Uterus (tissue), 4 donors: ENCODE measurements around the gene SLC25A22. TPM values are rescaled to one million over a fixed set of nuclear protein-coding genes. Genes with fewer than 3 reads are reported as not detected.
A peak's percentile ranks its signal among the peaks of the same experiment; 100 is the strongest.

Experiments used
- DNase-seq, 2 donors: peaks; one replicate each; pipeline ENCODE4 v3.0.0-alpha.2; 2019 to 2020
- H3K27ac ChIP-seq, 2 donors: fragments of 200-600 bp; sonication (generic); 1 replicate in 1 of 2; 2 replicates in 1 of 2; pipeline ENCODE4 v1.5.1; 2016 to 2018
- H3K27me3 ChIP-seq, 2 donors: fragments of 200-600 bp; sonication (generic); one replicate each; pipeline ENCODE4 v1.5.1; 2018 to 2019; ENCODE audit warnings: control low read depth in 1 of 2
- H3K36me3 ChIP-seq, 2 donors: fragments of 200-600 bp; sonication (generic); one replicate each; pipeline ENCODE4 v1.5.1; 2019; ENCODE audit warnings: control low read depth in 1 of 2
- H3K4me1 ChIP-seq, 2 donors: fragments of 200-600 bp; sonication (generic); one replicate each; pipeline ENCODE4 v1.5.1; 2018 to 2019; ENCODE audit warnings: control low read depth in 1 of 2
- H3K4me3 ChIP-seq, 2 donors: fragments of 200-600 bp; sonication (generic); 1 replicate in 1 of 2; 2 replicates in 1 of 2; pipeline ENCODE4 v1.5.1; 2018 to 2019; ENCODE audit warnings: mild to moderate bottlenecking in 1 of 2
- H3K9me3 ChIP-seq, 2 donors: fragments of 200-600 bp; sonication (generic); one replicate each; pipeline ENCODE4 v1.5.1; 2019; ENCODE audit warnings: control low read depth in 1 of 2
- POLR2A ChIP-seq, 2 donors: fragments of 450-650 bp; IDR thresholded peaks; one replicate each; pipeline ENCODE4 v1.6.1; 2016; ENCODE audit warnings: antibody characterized with exemption in 2 of 2, mild to moderate bottlenecking in 1 of 2, moderate library complexity in 1 of 2
- intact Hi-C: fragments of 100-400 bp; cut with DNase I; formaldehyde crosslinking; loops from one replicate; pipeline ENCODE4 v1.15.1; 2023; ENCODE audit warnings: low total_unique reads
- small RNA-seq: library from RNA; depleted of rRNA; stranded (forward); fragments of <200 nt; gene quantifications from one replicate; pipeline ENCODE3, GENCODE V24; 2016
- total RNA-seq, 4 donors: library from RNA; depleted of rRNA in 3 of 4; stranded (reverse); fragments of >200 nt in 3 of 4; gene quantifications; one replicate each; pipeline versions ENCODE4 v1.1.0 to v1.2.4, GENCODE V29; 2014 to 2023
- TF ChIP-seq, protein P1 (sequence below), 4 experiments: fragments of 200-600 bp in 2 of 4; fragments of 450-650 bp in 2 of 4; sonication (generic) in 2 of 4; IDR thresholded peaks; one replicate each; pipeline ENCODE4 v1.5.1; 2016 to 2019; ENCODE audit warnings: antibody characterized with exemption in 4 of 4, mild to moderate bottlenecking in 2 of 4, moderate library complexity in 1 of 4
- donor health status: DM: yes; HTN: yes; CAD: no.

SLC25A22 gene
- total RNA-seq, 4 donors from 2014 or later, result 0.29 to 20.8 (median 5.4) TPM

DNA sequence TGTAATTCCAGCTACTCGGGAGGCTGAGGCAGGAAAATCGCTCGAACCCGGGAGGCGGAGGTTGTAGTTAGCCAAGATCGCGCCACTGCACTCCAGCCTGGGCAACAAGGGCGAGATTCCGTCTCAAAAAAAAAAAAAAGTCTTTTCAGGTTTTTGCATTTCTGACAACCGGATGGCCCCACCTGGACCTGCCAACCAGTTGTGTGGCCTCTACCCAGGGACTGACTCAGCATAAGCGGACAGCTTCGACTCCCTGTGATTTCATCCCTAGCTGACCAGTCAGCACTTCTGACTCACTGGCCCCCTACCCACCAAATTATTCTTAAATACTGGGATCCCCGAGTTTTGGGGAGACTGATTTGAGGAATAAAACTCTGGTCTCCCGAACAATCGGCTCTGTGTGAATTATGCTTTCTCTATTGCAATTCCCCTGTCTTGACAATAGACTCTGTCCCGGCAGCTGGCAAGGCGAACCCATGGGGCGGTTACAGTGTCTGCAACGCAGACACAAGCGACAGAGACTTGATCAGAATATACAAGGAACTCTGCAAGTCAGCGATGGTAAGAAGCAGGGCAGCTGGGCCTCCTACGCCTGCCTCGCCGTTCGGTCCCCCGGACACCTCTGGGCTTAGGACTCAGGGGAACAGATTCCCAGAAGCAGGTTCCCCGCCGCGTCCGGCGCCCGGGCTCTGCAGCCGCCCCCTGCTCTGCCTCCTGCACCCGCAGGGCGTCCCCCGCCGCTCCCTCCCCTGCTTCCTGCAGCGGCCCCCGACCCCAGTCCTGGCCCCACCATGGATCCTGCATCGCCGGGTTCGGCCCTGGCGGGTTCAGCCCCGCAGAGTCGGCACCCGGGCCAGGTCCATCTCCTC is 51.6 kb downstream of the SLC25A22 start:
- no peaks in the 10 kb centered on the region for H3K4me1 ChIP-seq
- DNase-seq, result no peak
- peak overlapping the region; percentile 47 to 74 for H3K27ac ChIP-seq
- H3K27me3 ChIP-seq, result no peaks in the 10 kb centered on the region
- intact Hi-C loops, result no loop called here
- H3K9me3 ChIP-seq, result no peaks in the 10 kb centered on the region
- peak overlapping the region; percentile 48 to 62 for H3K4me3 ChIP-seq
- TF ChIP-seq, protein P1, sequence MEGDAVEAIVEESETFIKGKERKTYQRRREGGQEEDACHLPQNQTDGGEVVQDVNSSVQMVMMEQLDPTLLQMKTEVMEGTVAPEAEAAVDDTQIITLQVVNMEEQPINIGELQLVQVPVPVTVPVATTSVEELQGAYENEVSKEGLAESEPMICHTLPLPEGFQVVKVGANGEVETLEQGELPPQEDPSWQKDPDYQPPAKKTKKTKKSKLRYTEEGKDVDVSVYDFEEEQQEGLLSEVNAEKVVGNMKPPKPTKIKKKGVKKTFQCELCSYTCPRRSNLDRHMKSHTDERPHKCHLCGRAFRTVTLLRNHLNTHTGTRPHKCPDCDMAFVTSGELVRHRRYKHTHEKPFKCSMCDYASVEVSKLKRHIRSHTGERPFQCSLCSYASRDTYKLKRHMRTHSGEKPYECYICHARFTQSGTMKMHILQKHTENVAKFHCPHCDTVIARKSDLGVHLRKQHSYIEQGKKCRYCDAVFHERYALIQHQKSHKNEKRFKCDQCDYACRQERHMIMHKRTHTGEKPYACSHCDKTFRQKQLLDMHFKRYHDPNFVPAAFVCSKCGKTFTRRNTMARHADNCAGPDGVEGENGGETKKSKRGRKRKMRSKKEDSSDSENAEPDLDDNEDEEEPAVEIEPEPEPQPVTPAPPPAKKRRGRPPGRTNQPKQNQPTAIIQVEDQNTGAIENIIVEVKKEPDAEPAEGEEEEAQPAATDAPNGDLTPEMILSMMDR (IDR thresholded peaks at IDR 0.05), result no peak
- no peak for TF ChIP-seq POLR2A (IDR thresholded peaks at IDR 0.05)
- H3K36me3 ChIP-seq, result no peaks in the 10 kb centered on the region

DNA sequence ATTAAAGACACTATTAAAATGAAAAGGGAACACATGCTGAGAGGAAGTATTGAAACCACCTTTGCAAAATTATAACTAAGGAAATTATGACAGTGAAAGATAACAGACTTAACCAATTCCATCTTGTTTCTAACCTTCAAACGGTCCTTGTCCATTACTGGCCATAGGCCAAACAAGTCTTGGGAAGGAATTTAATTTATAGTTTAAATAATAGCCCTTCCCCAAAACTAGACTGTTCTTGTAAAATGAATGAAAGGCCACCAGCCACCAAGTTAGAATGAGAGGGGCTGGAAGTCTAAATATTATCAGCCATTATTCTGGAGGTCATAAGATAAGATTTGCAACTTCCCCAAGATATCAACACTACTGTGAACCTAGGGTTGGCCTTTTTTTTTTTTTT is 52.7 kb downstream of the SLC25A22 start:
- intact Hi-C loops, result no loop called here
- Histone ChIP-seq H3K4me1 (no peaks in the 10 kb centered on the region), H3K27me3 (no peaks in the 10 kb centered on the region), H3K36me3 (no peaks in the 10 kb centered on the region), H3K9me3 (no peaks in the 10 kb centered on the region), H3K27ac (no peak overlapping the region), H3K4me3 (no peak overlapping the region)
- TF ChIP-seq POLR2A (IDR thresholded peaks at IDR 0.05), result no peak
- TF ChIP-seq, protein P1 (IDR thresholded peaks at IDR 0.05), result no peak
- DNase-seq, result no peak

DNA sequence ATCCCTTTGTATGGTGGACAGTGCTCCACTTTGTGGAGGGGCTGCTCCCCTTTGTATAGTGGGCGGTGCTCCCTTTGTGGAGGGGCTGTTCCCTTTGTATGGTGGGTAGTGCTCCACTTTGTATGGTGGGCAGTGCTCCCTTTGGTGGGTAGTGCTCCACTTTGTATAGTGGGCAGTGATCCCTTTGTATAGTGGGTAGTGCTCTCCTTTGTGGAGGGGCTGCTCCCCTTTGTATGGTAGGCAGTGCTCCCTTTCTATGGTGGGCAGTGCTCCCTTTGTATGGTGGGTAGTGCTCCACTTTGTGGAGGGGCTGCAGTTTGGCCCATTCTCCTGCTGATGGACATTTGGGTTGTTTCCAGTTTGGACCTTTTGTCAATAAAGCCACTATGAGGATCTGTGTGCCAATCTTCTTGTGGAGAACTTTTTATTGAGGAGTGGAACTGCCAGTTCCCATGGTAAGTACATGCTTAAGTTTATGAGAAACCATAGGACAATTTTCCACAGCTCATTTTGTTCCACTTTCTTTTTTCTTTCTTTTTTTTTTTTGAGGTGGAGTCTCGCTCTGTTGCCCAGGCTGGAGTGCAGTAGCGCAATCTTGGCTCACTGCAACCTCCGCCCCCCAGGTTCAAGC is 55.4 kb downstream of the SLC25A22 start:
- H3K9me3 ChIP-seq, result no peaks in the 10 kb centered on the region
- no peaks in the 10 kb centered on the region for H3K36me3 ChIP-seq
- no peak for TF ChIP-seq POLR2A (IDR thresholded peaks at IDR 0.05)
- TF ChIP-seq, protein P1 (IDR thresholded peaks at IDR 0.05), result no peak
- H3K4me3 ChIP-seq, result no peak overlapping the region
- intact Hi-C loops, result no loop called here
- no peaks in the 10 kb centered on the region for H3K27me3 ChIP-seq
- no peaks in the 10 kb centered on the region for H3K4me1 ChIP-seq
- no peak for DNase-seq
- no peak overlapping the region for H3K27ac ChIP-seq

DNA sequence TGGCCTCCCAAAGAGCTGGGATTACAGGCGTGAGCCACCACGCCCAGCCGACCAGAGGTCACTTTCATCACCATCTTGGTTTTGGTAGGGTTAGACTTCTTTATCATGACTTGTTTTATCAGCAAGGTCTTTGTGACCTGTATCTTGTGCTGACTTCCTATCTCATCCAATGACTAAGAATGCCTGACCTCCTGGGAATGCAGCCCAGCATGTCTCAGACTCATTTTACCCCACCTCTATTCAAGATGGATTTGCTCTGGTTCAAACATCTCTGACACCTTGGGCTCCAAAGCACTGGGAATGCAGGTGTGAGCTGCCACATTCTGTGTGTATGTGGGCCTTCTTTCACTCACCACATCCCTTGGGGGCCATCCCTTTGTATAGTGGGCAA is 55.9 kb downstream of the SLC25A22 start:
- no peak for DNase-seq
- intact Hi-C loops, result no loop called here
- Histone ChIP-seq H3K9me3 (no peaks in the 10 kb centered on the region), H3K27ac (no peak overlapping the region), H3K27me3 (no peaks in the 10 kb centered on the region), H3K36me3 (no peaks in the 10 kb centered on the region), H3K4me3 (no peak overlapping the region), H3K4me1 (no peaks in the 10 kb centered on the region)
- TF ChIP-seq, protein P1 (IDR thresholded peaks at IDR 0.05), result no peak
- no peak for TF ChIP-seq POLR2A (IDR thresholded peaks at IDR 0.05)

Small RNAs within 50 kb of the gene (small RNA-seq; reads per million reads assigned to genes)
- gene SNORA52, result not detected

Other genes with a start within 250 kb of the SLC25A22 start
- 1 to 10 TPM in 1 of 4 donors, under 1 TPM in 2, not detected in 1; 0.14 to 2.2 (median 0.51) TPM for gene LMNTD2, start 237.5 kb downstream of the SLC25A22 start, total RNA-seq
- gene RASSF7, start 237.3 kb downstream of the SLC25A22 start, total RNA-seq, result 10 to 100 TPM in 2 of 4 donors, 1 to 10 TPM in 1, under 1 TPM in 1; 0.59 to 13.1 (median 8.0) TPM
- 10 to 100 TPM in 3 of 4 donors, 1 to 10 TPM in 1; 5.0 to 45.8 (median 24.1) TPM for gene PHRF1, start 221.8 kb downstream of the SLC25A22 start, total RNA-seq
- gene IRF7, start 182.3 kb downstream of the SLC25A22 start, total RNA-seq, result 10 to 100 TPM in 3 of 4 donors, 1 to 10 TPM in 1; 9.1 to 33.6 (median 13.1) TPM
- gene CDHR5, start 173.3 kb downstream of the SLC25A22 start, total RNA-seq, result under 1 TPM in 3 of 4 donors, not detected in 1; 0.26 to 0.55 (median 0.29) TPM
- not detected for gene SCT, start 171.1 kb downstream of the SLC25A22 start, total RNA-seq
- gene DRD4, start 161.0 kb downstream of the SLC25A22 start, total RNA-seq, result 1 to 10 TPM in 1 of 4 donors, not detected in 3; 4.5 TPM
- 10 to 100 TPM in 2 of 4 donors, 1 to 10 TPM in 2; 7.9 to 45.6 (median 20.4) TPM for gene DEAF1, start 103.1 kb downstream of the SLC25A22 start, total RNA-seq
- 10 to 100 TPM in 2 of 4 donors, 1 to 10 TPM in 2; 2.6 to 35.3 (median 8.1) TPM for gene TMEM80, start 102.5 kb downstream of the SLC25A22 start, total RNA-seq
- 10 to 100 TPM; 12.2 to 52.8 (median 32.3) TPM for gene EPS8L2, start 92.0 kb downstream of the SLC25A22 start, total RNA-seq
- 100 to 1,000 TPM in 1 of 4 donors, 10 to 100 TPM in 3; 60.3 to 146 (median 66.9) TPM for gene TALDO1, start 50.8 kb downstream of the SLC25A22 start, total RNA-seq
- 10 to 100 TPM; 11.8 to 81.1 (median 29.3) TPM for gene GATD1, start 20.8 kb downstream of the SLC25A22 start, total RNA-seq
- under 1 TPM in 1 of 4 donors, not detected in 3; 0.41 TPM for gene CEND1, start 8.2 kb downstream of the SLC25A22 start, total RNA-seq
- gene PIDD1, start 7.0 kb upstream of the SLC25A22 start, total RNA-seq, result 10 to 100 TPM in 2 of 4 donors, 1 to 10 TPM in 2; 1.3 to 20.2 (median 10.1) TPM
- gene RPLP2, start 11.7 kb upstream of the SLC25A22 start, total RNA-seq, result 1,000 to 10,000 TPM in 1 of 4 donors, 100 to 1,000 TPM in 3; 100 to 1,968 (median 496) TPM
- 10 to 100 TPM; 16.9 to 96.2 (median 37.1) TPM for gene PNPLA2, start 20.6 kb upstream of the SLC25A22 start, total RNA-seq
- 10 to 100 TPM in 1 of 4 donors, 1 to 10 TPM in 2, under 1 TPM in 1; 0.77 to 15.5 (median 2.5) TPM for gene CRACR2B, start 29.6 kb upstream of the SLC25A22 start, total RNA-seq
- gene CD151, start 34.7 kb upstream of the SLC25A22 start, total RNA-seq, result 100 to 1,000 TPM in 3 of 4 donors, 10 to 100 TPM in 1; 76.8 to 382 (median 259) TPM
- gene POLR2L, start 44.2 kb upstream of the SLC25A22 start, total RNA-seq, result 10 to 100 TPM; 10.5 to 81.5 (median 42.8) TPM
- 100 to 1,000 TPM in 2 of 4 donors, 10 to 100 TPM in 2; 68.4 to 119 (median 105) TPM for gene TSPAN4, start 44.6 kb upstream of the SLC25A22 start, total RNA-seq
- gene CHID1, start 112.5 kb upstream of the SLC25A22 start, total RNA-seq, result 10 to 100 TPM; 20.3 to 57.9 (median 48.4) TPM
- gene AP2A2, start 127.6 kb upstream of the SLC25A22 start, total RNA-seq, result 100 to 1,000 TPM in 1 of 4 donors, 10 to 100 TPM in 3; 25.6 to 120 (median 40.4) TPM
- gene MUC6, start 238.4 kb upstream of the SLC25A22 start, total RNA-seq, result 1 to 10 TPM in 1 of 4 donors, under 1 TPM in 1, not detected in 2; 0.43 to 3.5 TPM